Measurements from ENCODE around the gene EGFR.

- no peak for TF ChIP-seq CTCF (IDR thresholded peaks at IDR 0.05; ENCODE audit: low read depth, low read length, poor library complexity, severe bottlenecking)
- no peak for TF ChIP-seq EZH2phosphoT487 (IDR thresholded peaks at IDR 0.05; ENCODE audit: borderline replicate concordance, low read length)
Observed at GRCh38 chr7:55230014-55230413, 211.2 kb downstream of the EGFR start.
